ENCODE measurements around the gene SLC30A3.
"Not testable (repeated sequence)": the region's sequence is repeated elsewhere in the genome, so short reads cannot be mapped to it uniquely, and the experiment has no call there.

The SLC30A3 gene

DNA sequence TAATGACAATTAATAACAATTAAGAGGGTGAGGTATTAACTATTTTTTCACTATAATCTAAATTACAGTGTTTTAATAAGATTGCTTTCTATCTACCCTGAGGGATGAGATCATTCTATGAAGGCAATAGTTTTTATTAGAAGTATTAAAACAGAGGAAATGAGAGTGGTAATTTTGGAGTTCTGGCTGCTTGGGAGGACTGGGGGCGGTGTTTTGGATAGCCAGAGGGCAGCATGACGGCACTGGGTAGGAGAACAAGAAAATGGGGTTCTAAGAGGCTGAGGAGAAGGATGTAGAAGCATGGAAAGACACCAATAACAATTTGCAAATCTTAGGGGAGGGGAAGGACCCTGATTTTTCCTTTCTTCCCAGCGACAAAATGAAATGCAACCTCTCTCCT, 7.3 kb upstream of the SLC30A3 start:
- H3K4me3 ChIP-seq (ENCODE audit: control insufficient read depth, low read depth, low read length) = no peak overlapping the region
- no peak for DNase-seq (ENCODE audit: low read depth)
- TF ChIP-seq, protein P1, sequence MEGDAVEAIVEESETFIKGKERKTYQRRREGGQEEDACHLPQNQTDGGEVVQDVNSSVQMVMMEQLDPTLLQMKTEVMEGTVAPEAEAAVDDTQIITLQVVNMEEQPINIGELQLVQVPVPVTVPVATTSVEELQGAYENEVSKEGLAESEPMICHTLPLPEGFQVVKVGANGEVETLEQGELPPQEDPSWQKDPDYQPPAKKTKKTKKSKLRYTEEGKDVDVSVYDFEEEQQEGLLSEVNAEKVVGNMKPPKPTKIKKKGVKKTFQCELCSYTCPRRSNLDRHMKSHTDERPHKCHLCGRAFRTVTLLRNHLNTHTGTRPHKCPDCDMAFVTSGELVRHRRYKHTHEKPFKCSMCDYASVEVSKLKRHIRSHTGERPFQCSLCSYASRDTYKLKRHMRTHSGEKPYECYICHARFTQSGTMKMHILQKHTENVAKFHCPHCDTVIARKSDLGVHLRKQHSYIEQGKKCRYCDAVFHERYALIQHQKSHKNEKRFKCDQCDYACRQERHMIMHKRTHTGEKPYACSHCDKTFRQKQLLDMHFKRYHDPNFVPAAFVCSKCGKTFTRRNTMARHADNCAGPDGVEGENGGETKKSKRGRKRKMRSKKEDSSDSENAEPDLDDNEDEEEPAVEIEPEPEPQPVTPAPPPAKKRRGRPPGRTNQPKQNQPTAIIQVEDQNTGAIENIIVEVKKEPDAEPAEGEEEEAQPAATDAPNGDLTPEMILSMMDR (conservative IDR thresholded peaks at IDR 0.05; ENCODE audit: control insufficient read depth, insufficient read depth, low read depth, low read length) = no peak

DNA sequence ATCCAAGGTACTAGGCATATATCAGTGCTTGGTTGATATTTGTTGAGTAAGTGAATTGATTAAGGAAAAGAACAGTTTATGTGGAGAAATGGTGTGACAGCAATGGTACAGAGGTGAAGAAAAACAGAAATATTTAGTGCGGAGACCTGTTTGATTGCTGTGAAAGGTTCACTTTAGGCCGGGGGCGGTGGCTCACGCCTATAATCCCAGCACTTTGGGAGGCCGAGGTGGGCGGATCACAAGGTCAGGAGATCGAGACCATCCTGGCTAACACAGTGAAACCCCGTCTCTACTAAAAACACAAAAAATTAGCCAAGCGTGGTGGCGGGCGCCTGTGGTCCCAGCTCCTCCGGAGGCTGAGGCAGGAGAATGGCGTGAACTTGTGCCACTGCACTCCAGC, 5.4 kb upstream of the SLC30A3 start:
- DNase-seq (ENCODE audit: low read depth) = not testable (repeated sequence)

DNA sequence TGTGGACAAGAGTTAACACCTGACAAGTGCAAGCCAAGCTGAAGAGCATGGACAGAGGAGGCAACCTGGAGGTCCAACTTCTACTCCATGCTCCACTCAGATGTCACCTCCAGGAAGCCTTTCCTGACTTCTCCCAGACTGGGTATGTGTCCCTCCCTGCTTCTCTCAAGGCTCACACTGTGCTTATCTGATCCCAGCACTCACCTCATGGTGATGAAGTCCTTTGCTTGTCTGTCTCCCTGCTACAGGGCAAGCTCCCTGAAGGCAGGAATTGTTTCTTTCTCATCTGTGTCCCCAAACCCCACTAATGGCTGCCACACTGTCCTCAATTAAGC, 2.7 kb upstream of the SLC30A3 start:
- DNase-seq (ENCODE audit: low read depth) = no peak
- H3K4me3 ChIP-seq (ENCODE audit: control insufficient read depth, low read depth, low read length) = no peak overlapping the region
- TF ChIP-seq, protein P1 (conservative IDR thresholded peaks at IDR 0.05; ENCODE audit: control insufficient read depth, insufficient read depth, low read depth, low read length) = no peak

More for the DNA sequence above, 5.4 kb upstream of the SLC30A3 start:
- not testable (repeated sequence) for H3K4me3 ChIP-seq (ENCODE audit: control insufficient read depth, low read depth, low read length)

DNA sequence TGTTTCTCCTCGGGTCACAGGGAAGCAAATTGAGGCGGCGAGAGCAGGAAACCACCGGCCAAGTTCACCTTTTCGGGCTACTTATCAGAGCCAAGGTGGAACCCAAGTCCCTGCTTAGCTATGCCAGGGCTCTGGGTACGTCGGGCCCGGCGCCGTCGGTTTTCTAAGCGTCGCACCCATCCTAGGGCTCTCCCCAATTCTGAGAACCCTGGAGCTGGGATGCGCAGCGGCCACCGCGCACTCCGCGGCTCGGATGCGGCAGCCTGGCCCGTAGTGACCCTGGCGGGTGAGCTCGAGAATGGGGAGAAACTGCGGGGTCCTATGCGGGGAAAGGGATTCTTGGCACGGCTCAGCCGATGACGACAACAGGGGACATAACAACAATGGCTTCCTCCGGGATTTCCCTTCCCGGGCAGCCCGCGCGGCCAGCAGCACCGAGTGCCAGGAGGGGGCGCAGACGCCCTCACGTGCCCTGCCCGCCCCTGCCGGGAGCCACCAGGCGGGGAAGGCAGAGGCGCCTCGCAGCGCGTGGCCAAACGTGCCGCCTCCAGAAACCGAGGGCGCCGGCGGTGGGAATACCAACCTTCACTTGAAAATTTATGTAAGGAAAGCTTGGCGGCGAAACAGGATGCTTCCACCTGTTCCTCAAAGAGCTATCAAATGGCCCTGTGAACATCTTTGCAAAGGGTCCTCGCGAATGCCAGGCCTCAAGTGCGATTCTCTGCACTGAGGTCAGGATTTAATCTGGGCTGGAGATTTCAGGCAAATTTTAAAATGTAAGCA, 2.1 kb upstream of the SLC30A3 start:
- TF ChIP-seq, protein P1 (conservative IDR thresholded peaks at IDR 0.05; ENCODE audit: control insufficient read depth, insufficient read depth, low read depth, low read length) = no peak
- DNase-seq (ENCODE audit: low read depth) = peak; percentile 26
- peak overlapping the region; percentile 6 for H3K4me3 ChIP-seq (ENCODE audit: control insufficient read depth, low read depth, low read length)

DNA sequence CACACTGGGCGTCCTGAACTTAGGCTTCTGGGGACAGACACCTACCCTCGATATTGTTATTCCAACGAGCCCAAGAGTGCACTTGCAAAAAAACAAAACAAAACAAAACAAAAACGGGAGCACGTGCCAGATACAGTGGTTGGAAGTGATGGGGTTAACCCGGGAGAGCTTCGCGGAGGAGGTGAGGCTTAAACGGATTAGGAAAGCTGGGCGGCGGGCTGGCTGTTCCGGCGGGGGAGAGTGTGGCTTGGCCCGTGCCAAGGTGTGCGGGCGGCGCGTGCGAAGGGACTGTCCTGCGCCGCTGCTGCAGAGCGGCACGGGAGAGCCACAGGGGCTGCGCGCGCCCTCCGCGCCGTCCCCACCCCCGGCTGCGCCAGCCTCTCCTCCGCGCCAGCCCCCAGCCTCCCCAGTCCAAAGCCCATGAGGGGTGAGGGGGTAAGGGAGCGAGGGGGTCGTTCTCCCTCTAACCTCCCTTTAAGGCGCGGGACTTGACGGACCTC, 1.5 kb upstream of the SLC30A3 start:
- TF ChIP-seq, protein P1 (conservative IDR thresholded peaks at IDR 0.05; ENCODE audit: control insufficient read depth, insufficient read depth, low read depth, low read length) = no peak
- no peak for DNase-seq (ENCODE audit: low read depth)
- no peak overlapping the region for H3K4me3 ChIP-seq (ENCODE audit: control insufficient read depth, low read depth, low read length)

DNA sequence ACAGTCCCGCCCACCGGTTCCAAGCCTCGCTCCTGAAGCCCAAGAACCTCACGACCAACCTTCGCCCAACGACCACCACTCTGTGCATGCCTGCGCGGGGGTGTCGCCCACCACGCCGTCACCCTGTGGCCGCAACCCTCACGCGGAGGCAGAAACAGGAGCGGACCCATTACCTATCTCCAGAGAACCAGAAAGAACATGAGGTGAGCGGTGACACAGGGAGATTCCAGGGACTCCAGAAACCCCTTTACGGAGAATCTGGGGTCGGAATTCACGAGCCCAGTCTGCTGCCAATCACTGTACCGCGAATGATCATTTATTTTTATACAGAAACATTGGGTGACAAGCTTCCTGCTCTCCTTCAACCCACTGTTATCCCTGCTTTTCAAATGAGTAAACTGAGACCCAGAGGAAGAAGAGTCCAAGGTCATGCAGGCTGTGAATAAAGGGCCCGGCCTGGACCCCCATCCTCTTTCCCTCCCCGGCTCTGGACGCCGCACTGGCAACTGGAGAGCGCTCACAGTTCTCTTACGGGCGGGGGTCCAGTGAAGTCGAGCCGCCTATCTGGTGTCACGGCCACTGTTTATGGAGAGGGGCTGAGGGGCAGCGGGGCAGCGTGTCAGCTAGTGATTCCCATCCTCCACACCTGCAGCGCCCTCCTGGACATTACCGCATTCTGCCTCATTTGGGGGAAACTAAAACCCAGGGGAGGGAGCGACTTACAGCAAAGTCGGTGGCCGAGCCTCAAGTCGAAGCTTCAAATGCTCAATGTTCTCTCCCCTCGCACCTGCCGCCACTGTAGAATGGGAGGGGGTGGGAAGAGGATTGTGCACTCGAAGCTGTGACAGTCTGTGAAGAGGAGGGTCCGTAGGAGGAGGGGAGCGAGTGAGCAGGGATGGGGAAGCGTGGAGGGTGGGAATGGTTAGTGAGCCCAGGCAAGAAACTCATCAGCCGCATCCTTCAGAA, 723 bp upstream of the SLC30A3 start:
- TF ChIP-seq, protein P1 (conservative IDR thresholded peaks at IDR 0.05; ENCODE audit: control insufficient read depth, insufficient read depth, low read depth, low read length) = no peak
- no peak for DNase-seq (ENCODE audit: low read depth)
- H3K4me3 ChIP-seq (ENCODE audit: control insufficient read depth, low read depth, low read length) = peak overlapping the region; percentile 12

DNA sequence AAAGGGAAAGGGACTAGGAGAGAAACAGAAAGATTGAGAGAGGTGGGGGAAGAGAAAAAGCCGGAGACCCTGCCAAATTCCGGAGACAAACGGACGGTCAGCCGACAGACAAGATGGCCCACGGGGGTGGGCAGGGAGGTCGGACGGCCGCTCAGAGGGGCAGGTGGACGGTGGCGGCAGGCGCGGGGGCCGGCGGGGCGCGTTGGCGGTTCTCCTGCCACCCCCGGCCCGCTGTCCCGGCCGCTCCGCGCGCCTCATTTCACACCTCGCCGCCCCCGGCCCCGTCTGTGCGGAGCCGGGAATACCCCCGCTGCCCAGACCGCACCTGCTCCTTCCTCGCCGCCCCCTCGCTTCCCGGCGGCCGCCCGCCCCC, 935 bp downstream of the SLC30A3 start:
- no peak for DNase-seq (ENCODE audit: low read depth)
- no peak overlapping the region for H3K4me3 ChIP-seq (ENCODE audit: control insufficient read depth, low read depth, low read length)
- TF ChIP-seq, protein P1 (conservative IDR thresholded peaks at IDR 0.05; ENCODE audit: control insufficient read depth, insufficient read depth, low read depth, low read length) = no peak
